Measurements from ENCODE around the gene ZNF804A.

The ZNF804A gene

GRCh38 chr2:184906709-184907108 is 308.4 kb downstream of the ZNF804A start:
- peaks cover 16% of the 10 kb centered on the region for H3K4me1 ChIP-seq
- in situ Hi-C loops (cut with MboI; ENCODE audit: low sequenced_read_pairs) = no loop called here
- no peaks in the 10 kb centered on the region for H3K9me3 ChIP-seq
- H3K36me3 ChIP-seq (replicated peaks) = no peaks in the 10 kb centered on the region
- H3K4me3 ChIP-seq = no peak overlapping the region
- no peak for DNase-seq (ENCODE audit: low spot score in 2 of 2)
- no peaks in the 10 kb centered on the region for H3K27me3 ChIP-seq (ENCODE audit: low read depth)

DNA sequence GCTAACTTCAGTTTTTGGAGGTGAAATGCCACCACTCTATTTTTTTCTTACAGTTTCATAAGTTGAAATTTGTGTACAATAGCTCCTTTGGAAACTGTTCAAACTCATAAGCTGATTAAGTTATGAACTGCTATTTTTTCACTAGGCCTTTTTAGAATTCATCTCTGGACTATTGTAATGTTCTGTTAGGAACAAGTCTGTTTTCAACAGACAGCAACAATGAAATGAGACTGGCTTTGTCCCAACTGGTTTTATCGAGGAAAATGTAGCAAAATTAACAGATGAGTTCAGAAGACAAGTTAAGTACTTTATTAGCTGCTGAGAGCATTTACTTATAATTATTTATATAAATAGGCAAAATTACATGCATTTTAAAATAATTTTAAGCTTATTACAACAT is 310.6 kb downstream of the ZNF804A start:
- H3K4me3 ChIP-seq = no peak overlapping the region
- no peaks in the 10 kb centered on the region for H3K27me3 ChIP-seq (ENCODE audit: low read depth)
- in situ Hi-C loops (cut with MboI; ENCODE audit: low sequenced_read_pairs) = no loop called here
- H3K4me1 ChIP-seq = peaks cover 16% of the 10 kb centered on the region
- H3K36me3 ChIP-seq (replicated peaks) = no peaks in the 10 kb centered on the region
- DNase-seq (ENCODE audit: low spot score in 2 of 2) = peak in 1 of 2 experiments; percentile 50
- no peaks in the 10 kb centered on the region for H3K9me3 ChIP-seq

DNA sequence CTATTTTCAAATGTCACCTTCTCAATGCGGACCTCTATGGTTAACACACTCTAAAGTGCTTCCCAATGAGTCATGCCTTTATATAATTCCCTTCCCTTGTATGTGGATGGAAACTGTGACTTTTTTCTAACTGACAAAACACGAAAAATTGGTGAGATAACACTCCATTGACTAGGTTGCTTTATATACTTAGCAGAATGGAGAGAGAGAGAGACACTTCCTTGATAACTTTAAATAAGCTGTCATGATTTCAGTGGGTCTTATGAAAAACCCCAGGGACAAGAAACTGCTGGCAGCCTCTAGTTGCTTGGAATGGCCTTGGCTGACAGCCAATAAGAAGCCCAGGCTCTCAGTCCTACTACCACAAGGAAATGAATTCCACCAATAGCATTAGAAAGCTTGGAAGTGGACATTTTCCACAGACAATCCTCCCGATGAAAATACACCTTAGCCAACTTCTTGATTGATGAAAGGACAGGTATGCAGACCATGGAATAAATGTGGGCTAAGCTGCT is 322.2 kb downstream of the ZNF804A start:
- Histone ChIP-seq H3K27me3 (ENCODE audit: low read depth) (no peaks in the 10 kb centered on the region), H3K4me1 (no peaks in the 10 kb centered on the region), H3K36me3 (replicated peaks) (no peaks in the 10 kb centered on the region), H3K4me3 (no peak overlapping the region), H3K9me3 (no peaks in the 10 kb centered on the region)
- no peak for DNase-seq (ENCODE audit: low spot score in 2 of 2)
- in situ Hi-C loops (cut with MboI; ENCODE audit: low sequenced_read_pairs) = no loop called here

DNA sequence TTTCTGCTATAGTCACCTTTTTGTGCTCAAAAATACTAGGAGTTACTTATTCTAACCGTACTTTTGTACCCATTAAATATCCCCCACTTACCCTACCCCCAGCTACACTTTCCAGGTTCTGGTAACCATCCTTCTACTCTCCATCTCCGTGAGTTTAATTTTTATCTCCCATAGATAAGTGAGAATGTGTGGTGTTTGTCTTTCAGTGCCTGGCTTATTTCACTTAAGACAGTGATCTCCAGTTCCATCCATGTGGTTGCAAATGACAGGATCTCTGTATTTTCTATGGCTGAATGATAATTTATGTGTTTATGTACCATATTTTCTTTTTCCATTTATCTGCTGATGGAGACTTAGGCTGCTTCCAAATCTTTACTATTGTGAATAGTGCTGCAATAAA is 323.3 kb downstream of the ZNF804A start:
- DNase-seq (ENCODE audit: low spot score in 2 of 2) = no peak
- no peaks in the 10 kb centered on the region for H3K27me3 ChIP-seq (ENCODE audit: low read depth)
- in situ Hi-C loops (cut with MboI; ENCODE audit: low sequenced_read_pairs) = no loop called here
- H3K9me3 ChIP-seq = no peaks in the 10 kb centered on the region
- H3K4me1 ChIP-seq = no peaks in the 10 kb centered on the region
- no peaks in the 10 kb centered on the region for H3K36me3 ChIP-seq (replicated peaks)
- H3K4me3 ChIP-seq = no peak overlapping the region

DNA sequence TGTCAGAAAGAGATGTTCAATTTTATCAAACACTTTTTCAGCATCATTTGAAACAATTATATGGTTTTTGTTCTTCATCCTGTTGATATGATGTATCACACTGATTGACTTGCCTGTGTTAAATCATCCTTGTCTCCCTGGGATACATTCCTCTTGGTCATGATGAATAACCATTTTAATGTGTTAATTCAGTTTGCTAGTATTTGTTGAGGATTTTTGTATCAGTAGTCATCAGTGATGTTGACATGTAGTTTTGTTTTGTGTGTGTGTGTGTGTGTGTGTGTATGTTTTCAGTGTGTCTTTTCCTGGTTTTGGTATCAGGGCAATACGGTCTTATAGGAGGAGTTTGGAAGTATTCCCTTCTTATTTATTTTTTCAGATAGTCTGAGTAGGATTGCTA is 325.4 kb downstream of the ZNF804A start:
- Histone ChIP-seq H3K4me1 (no peaks in the 10 kb centered on the region), H3K9me3 (no peaks in the 10 kb centered on the region), H3K36me3 (replicated peaks) (no peaks in the 10 kb centered on the region), H3K4me3 (no peak overlapping the region), H3K27me3 (ENCODE audit: low read depth) (no peaks in the 10 kb centered on the region)
- no peak for DNase-seq (ENCODE audit: low spot score in 2 of 2)
- in situ Hi-C loops (cut with MboI; ENCODE audit: low sequenced_read_pairs) = no loop called here

GRCh38 chr2:184927040-184927439 is 328.7 kb downstream of the ZNF804A start:
- no peak for DNase-seq (ENCODE audit: low spot score in 2 of 2)
- Histone ChIP-seq H3K36me3 (replicated peaks) (no peaks in the 10 kb centered on the region), H3K27me3 (ENCODE audit: low read depth) (no peaks in the 10 kb centered on the region), H3K4me3 (no peak overlapping the region), H3K4me1 (no peaks in the 10 kb centered on the region), H3K9me3 (no peaks in the 10 kb centered on the region)
- in situ Hi-C loops (cut with MboI; ENCODE audit: low sequenced_read_pairs) = no loop called here

GRCh38 chr2:184936761-184937160 is 338.4 kb downstream of the ZNF804A start:
- in situ Hi-C loops (cut with MboI; ENCODE audit: low sequenced_read_pairs) = no loop called here
- no peaks in the 10 kb centered on the region for H3K4me1 ChIP-seq

DNA sequence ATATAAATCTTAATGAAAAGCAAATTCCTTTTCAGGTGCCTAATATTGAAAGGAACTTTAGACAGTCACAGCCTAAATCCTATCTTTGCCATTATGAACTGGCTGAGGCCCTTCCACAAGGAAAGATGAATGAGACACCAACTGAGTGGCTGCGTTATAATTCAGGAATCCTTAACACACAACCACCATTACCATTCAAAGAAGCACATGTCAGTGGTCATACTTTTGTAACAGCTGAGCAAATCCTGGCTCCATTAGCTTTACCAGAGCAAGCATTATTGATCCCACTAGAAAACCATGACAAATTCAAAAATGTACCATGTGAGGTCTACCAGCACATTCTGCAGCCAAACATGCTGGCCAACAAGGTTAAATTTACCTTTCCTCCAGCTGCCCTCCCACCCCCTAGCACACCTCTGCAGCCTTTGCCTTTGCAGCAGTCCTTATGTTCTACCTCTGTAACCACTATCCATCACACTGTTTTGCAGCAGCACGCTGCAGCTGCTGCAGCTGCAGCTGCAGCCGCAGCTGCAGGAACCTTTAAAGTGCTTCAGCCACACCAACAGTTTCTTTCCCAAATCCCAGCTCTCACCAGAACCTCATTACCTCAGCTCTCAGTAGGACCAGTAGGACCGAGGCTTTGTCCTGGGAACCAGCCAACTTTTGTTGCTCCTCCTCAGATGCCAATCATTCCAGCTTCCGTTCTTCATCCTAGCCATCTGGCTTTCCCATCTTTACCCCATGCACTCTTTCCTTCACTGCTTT is 340.1 kb downstream of the ZNF804A start:
- no peak for DNase-seq (ENCODE audit: low spot score in 2 of 2)
- Histone ChIP-seq H3K9me3 (no peaks in the 10 kb centered on the region), H3K4me3 (no peak overlapping the region), H3K27me3 (ENCODE audit: low read depth) (no peaks in the 10 kb centered on the region), H3K36me3 (replicated peaks) (no peaks in the 10 kb centered on the region), H3K4me1 (no peaks in the 10 kb centered on the region)
- in situ Hi-C loops (cut with MboI; ENCODE audit: low sequenced_read_pairs) = no loop called here

More at GRCh38 chr2:184936761-184937160, 338.4 kb downstream of the ZNF804A start:
- H3K9me3 ChIP-seq = no peaks in the 10 kb centered on the region
- H3K36me3 ChIP-seq (replicated peaks) = no peaks in the 10 kb centered on the region
- DNase-seq (ENCODE audit: low spot score in 2 of 2) = no peak
- H3K27me3 ChIP-seq (ENCODE audit: low read depth) = no peaks in the 10 kb centered on the region
- H3K4me3 ChIP-seq = no peak overlapping the region

GRCh38 chr2:184945326-184945725 is 347.0 kb downstream of the ZNF804A start:
- in situ Hi-C loops (cut with MboI; ENCODE audit: low sequenced_read_pairs) = no loop called here
- Histone ChIP-seq H3K36me3 (replicated peaks) (no peaks in the 10 kb centered on the region), H3K4me3 (no peak overlapping the region), H3K9me3 (no peaks in the 10 kb centered on the region), H3K4me1 (no peaks in the 10 kb centered on the region), H3K27me3 (ENCODE audit: low read depth) (no peaks in the 10 kb centered on the region)
- DNase-seq (ENCODE audit: low spot score in 2 of 2) = no peak

DNA sequence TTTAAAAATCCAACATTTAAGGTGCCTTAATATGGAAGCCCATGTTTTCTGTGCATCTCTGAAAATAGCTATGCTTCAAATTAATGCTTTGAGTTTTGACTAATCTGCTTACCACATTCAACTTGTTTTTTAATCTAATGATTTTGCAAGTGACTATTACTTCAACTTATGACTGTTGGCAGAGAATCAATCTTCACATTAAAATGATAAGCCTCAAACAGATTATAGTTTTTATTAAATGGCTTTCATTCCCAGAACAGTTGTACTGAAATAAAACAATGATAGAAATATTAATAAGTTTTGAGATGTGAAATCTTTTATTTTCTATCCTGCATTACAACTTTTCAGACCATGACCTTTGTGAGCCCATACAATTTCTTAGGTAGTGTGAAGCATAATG is 347.5 kb downstream of the ZNF804A start:
- Histone ChIP-seq H3K4me3 (no peak overlapping the region), H3K27me3 (ENCODE audit: low read depth) (no peaks in the 10 kb centered on the region), H3K4me1 (no peaks in the 10 kb centered on the region), H3K9me3 (no peaks in the 10 kb centered on the region), H3K36me3 (replicated peaks) (no peaks in the 10 kb centered on the region)
- in situ Hi-C loops (cut with MboI; ENCODE audit: low sequenced_read_pairs) = no loop called here
- DNase-seq (ENCODE audit: low spot score in 2 of 2) = no peak

- no peaks in the 10 kb centered on the region for H3K36me3 ChIP-seq (replicated peaks)
- DNase-seq (ENCODE audit: low spot score in 2 of 2) = no peak
- in situ Hi-C loops (cut with MboI; ENCODE audit: low sequenced_read_pairs) = no loop called here
- no peak overlapping the region for H3K4me3 ChIP-seq
- no peaks in the 10 kb centered on the region for H3K4me1 ChIP-seq
- H3K9me3 ChIP-seq = no peaks in the 10 kb centered on the region
- H3K27me3 ChIP-seq (ENCODE audit: low read depth) = no peaks in the 10 kb centered on the region
Observed at GRCh38 chr2:184956856-184957255, 358.5 kb downstream of the ZNF804A start.

DNA sequence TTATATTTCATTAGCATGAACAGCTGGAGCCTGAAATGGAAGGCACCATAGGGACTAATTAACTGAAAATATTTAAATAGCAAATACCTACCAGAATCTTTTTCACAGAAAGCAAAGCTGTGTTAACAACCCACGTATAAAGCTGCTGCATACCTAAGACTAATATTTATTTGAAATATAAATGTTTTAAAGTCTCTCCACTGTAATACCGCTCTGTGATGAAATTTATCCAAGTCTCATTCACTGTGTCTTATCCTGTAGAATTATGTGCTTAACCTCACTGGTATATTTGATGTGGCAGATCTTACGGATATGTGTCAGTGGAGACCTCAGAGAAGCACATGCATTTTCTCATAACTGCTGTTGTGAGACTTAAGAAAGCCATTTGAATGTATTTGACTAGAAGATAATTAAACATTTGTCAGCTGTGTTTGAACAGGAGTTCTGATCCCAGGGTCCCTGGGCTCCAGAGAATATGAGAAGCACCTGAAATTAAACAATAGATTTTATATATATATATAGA is 373.3 kb downstream of the ZNF804A start:
- no peak overlapping the region for H3K4me3 ChIP-seq
- DNase-seq (ENCODE audit: low spot score in 2 of 2) = no peak
- H3K36me3 ChIP-seq (replicated peaks) = no peaks in the 10 kb centered on the region
- H3K9me3 ChIP-seq = no peaks in the 10 kb centered on the region
- no peaks in the 10 kb centered on the region for H3K27me3 ChIP-seq (ENCODE audit: low read depth)
- in situ Hi-C loops (cut with MboI; ENCODE audit: low sequenced_read_pairs) = no loop called here
- H3K4me1 ChIP-seq = no peaks in the 10 kb centered on the region

Measured in HAP-1 (cell line).